ENCODE results near the gene S100A7A. TPM values are rescaled to one million over a fixed set of nuclear protein-coding genes. Genes with fewer than 3 reads are reported as not detected.

Gene S100A7A
- total and polyA plus RNA-seq, 2 donors (not counting 3 experiments of a cell fraction or from before 2014, with no cell fraction given), result not detected

DNA sequence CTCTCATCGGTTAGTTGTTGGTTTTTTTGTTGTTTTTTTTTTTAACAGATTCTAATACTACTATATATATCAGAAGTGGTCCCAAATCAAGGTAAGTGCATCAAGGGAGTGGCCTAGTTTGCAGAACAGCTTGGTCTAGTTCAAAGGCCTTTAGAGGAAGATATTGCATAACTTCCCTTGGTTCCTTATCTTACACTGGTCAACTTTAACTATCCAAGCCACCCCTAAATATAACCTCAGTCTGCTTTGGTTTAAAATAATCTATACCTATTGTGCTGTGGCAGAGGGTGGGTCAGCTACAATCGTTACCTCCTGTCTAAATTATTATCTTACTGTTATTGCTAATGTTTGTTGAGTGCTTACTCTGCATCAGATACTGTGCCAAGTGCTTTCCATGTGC, 47.8 kb upstream of the S100A7A start:
- Histone ChIP-seq H3K27ac (ENCODE audit: insufficient read depth, low read depth, low read length) (no peak overlapping the region), H3K79me2 (ENCODE audit: control insufficient read depth, insufficient read depth, low read length) (no peaks in the 10 kb centered on the region), H3K4me2 (ENCODE audit: insufficient read depth, low read length) (no peak overlapping the region), H2AFZ (ENCODE audit: low read depth, low read length) (no peak overlapping the region), H3K4me1 (ENCODE audit: control insufficient read depth, extremely low read depth, insufficient read depth, low read length) (no peaks in the 10 kb centered on the region), H3K36me3 (ENCODE audit: control insufficient read depth in 2 of 2, extremely low read depth in 1 of 2, insufficient read depth in 2 of 2, low read length in 2 of 2) (no peaks in the 10 kb centered on the region), H3K27me3 (ENCODE audit: control insufficient read depth in 2 of 2, insufficient read depth in 2 of 2, low read length in 2 of 2) (no peaks in the 10 kb centered on the region), H3K4me3 (replicated peaks in 1 of 3; ENCODE audit: insufficient read depth in 1 of 3, low read depth in 1 of 3, low read length in 3 of 3) (no peak overlapping the region), H3K9me3 (replicated peaks; ENCODE audit: control insufficient read depth, insufficient read depth, low read length) (no peaks in the 10 kb centered on the region), H4K20me1 (replicated peaks; ENCODE audit: control insufficient read depth, extremely low read depth, insufficient read depth, low read length) (no peaks in the 10 kb centered on the region), H3K9ac (replicated peaks; ENCODE audit: extremely low read depth, insufficient read depth, low read length) (no peak overlapping the region), H3K9me1 (replicated peaks; ENCODE audit: control insufficient read depth, extremely low read depth, insufficient read depth, low read length) (no peaks in the 10 kb centered on the region)
- POLR2A ChIA-PET, result no interaction called here
- CTCF ChIA-PET, result no interaction called here
- intact Hi-C loops (cut with micrococcal nuclease) (no loop called here), dilution Hi-C loops (cut with MboI; ENCODE audit: extremely low pct_ligation_motif_present, low sequenced_read_pairs) (no loop called here)
- DNase-seq (ENCODE audit: low read depth, low spot score) (no peak), FAIRE-seq (no peak)
- TF ChIP-seq FOS (IDR thresholded peaks at IDR 0.05; ENCODE audit: borderline replicate concordance, insufficient read depth, low read length) (no peak), JUN (IDR thresholded peaks at IDR 0.05; ENCODE audit: borderline replicate concordance, insufficient read depth, insufficient read length, low read depth) (no peak), POLR2A (IDR thresholded peaks at IDR 0.05; ENCODE audit: low read depth, low read length) (no peak), EZH2 (IDR thresholded peaks at IDR 0.05; ENCODE audit: borderline replicate concordance, low read depth, low read length, severe bottlenecking) (no peak), CTCF (IDR thresholded peaks at IDR 0.05; ENCODE audit: extremely low read depth in 1 of 2, insufficient read depth in 1 of 2, low read depth in 1 of 2, low read length in 2 of 2) (no peak), MYC (IDR thresholded peaks at IDR 0.05; ENCODE audit: low read depth, low read length) (no peak), POLR2AphosphoS5 (IDR thresholded peaks at IDR 0.05; ENCODE audit: insufficient read depth, low read depth, low read length) (no peak), GATA2 (IDR thresholded peaks at IDR 0.05; ENCODE audit: insufficient read depth, insufficient read length, low read depth, low read length) (no peak), MAX (IDR thresholded peaks at IDR 0.05; ENCODE audit: insufficient read depth, insufficient read length) (no peak)
- no TSS peak for BruUV-seq (replicated peaks)

All from endothelial cell of umbilical vein (primary cell).